ENCODE measurements around the gene ASAP2.

Gene ASAP2

DNA sequence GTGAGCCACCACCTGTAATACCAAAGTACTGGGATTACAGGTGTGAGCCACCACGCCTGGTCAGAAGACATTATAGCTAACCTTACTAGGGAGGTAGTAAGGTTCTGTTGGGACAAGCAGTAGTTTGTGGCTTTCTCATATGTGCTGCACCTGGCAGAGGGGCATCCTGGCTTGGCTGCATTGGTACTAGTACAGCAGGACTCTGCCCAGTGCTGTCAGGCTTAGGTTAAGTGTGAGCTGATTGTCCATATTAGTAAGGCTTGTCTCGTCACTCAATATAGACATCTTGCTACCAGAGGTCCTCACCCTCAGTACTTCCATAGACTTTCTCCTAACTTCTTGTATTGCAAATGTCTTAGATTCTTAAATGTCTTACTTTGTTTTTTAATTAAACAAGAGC, 96.1 kb downstream of the ASAP2 start:
- no peaks in the 10 kb centered on the region for H4K20me1 ChIP-seq (ENCODE audit: insufficient read depth, low read length)
- H3K36me3 ChIP-seq (replicated peaks; ENCODE audit: insufficient read depth, low read length) = no peaks in the 10 kb centered on the region
- H3K9ac ChIP-seq (ENCODE audit: low read length) = no peak overlapping the region
- H3K4me2 ChIP-seq (ENCODE audit: low read depth, low read length) = no peak overlapping the region
- no peak overlapping the region for H3K4me3 ChIP-seq (ENCODE audit: low read length)
- peaks cover 9% of the 10 kb centered on the region for H3K4me1 ChIP-seq (ENCODE audit: low read length)
- peaks cover 1% of the 10 kb centered on the region for H3K79me2 ChIP-seq (ENCODE audit: low read length)
- peaks cover 16% of the 10 kb centered on the region for H3F3A ChIP-seq (ENCODE audit: insufficient read depth, low read length)
- no peaks in the 10 kb centered on the region for H3K9me3 ChIP-seq (replicated peaks; ENCODE audit: insufficient read depth, low read length)
- TF ChIP-seq EZH2phosphoT487 (IDR thresholded peaks at IDR 0.05; ENCODE audit: low read length) = no peak
- H3K9me2 ChIP-seq (replicated peaks; ENCODE audit: insufficient read depth, low read length) = no peaks in the 10 kb centered on the region
- H3K27ac ChIP-seq (ENCODE audit: low read length) = no peak overlapping the region
- H3K27me3 ChIP-seq (replicated peaks; ENCODE audit: insufficient read depth, low read length) = no peaks in the 10 kb centered on the region
- DNase-seq = no peak
- H2AFZ ChIP-seq (ENCODE audit: low read length) = no peak overlapping the region

DNA sequence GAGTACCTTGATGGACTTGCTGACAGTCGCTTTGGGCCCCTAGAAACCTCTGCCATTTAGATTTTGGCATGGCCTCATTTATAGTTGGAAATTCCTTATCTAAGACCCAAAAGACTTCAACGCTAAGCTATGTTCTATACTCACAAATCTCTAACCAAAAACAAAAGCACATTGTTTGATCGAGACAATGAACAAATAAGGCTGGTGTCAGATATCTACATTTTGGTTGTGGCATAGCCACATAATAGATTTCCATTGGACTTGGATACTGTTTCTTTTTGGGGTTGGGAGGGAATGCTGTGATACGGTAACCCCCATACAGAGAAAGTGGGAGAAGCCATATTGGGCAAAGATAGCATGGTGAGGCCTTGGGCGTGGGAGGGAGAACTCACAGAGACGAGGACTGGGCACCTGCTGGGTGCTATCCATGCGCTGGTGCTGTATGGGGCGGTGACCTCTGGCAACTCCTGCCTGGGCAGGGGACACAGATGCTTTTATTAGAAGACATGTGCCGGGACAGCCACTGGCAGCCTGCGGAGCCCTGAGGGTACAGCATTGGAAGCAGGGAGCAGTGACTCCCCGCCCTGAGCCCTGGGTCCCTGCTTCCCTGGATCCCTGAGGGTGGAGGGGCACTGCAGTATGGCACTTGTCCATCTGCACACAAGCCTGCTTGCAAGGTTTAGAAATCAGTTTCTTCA, 97.1 kb downstream of the ASAP2 start:
- Histone ChIP-seq H3F3A (ENCODE audit: insufficient read depth, low read length) (peaks cover 23% of the 10 kb centered on the region), H3K4me2 (ENCODE audit: low read depth, low read length) (no peak overlapping the region), H3K9ac (ENCODE audit: low read length) (no peak overlapping the region), H3K4me3 (ENCODE audit: low read length) (no peak overlapping the region), H3K27ac (ENCODE audit: low read length) (no peak overlapping the region), H3K36me3 (replicated peaks; ENCODE audit: insufficient read depth, low read length) (no peaks in the 10 kb centered on the region), H3K9me3 (replicated peaks; ENCODE audit: insufficient read depth, low read length) (no peaks in the 10 kb centered on the region), H3K79me2 (ENCODE audit: low read length) (peaks cover 10% of the 10 kb centered on the region), H3K27me3 (replicated peaks; ENCODE audit: insufficient read depth, low read length) (no peaks in the 10 kb centered on the region), H3K9me2 (replicated peaks; ENCODE audit: insufficient read depth, low read length) (no peaks in the 10 kb centered on the region), H4K20me1 (ENCODE audit: insufficient read depth, low read length) (no peaks in the 10 kb centered on the region), H2AFZ (ENCODE audit: low read length) (no peak overlapping the region), H3K4me1 (ENCODE audit: low read length) (peaks cover 18% of the 10 kb centered on the region)
- TF ChIP-seq, protein P1, sequence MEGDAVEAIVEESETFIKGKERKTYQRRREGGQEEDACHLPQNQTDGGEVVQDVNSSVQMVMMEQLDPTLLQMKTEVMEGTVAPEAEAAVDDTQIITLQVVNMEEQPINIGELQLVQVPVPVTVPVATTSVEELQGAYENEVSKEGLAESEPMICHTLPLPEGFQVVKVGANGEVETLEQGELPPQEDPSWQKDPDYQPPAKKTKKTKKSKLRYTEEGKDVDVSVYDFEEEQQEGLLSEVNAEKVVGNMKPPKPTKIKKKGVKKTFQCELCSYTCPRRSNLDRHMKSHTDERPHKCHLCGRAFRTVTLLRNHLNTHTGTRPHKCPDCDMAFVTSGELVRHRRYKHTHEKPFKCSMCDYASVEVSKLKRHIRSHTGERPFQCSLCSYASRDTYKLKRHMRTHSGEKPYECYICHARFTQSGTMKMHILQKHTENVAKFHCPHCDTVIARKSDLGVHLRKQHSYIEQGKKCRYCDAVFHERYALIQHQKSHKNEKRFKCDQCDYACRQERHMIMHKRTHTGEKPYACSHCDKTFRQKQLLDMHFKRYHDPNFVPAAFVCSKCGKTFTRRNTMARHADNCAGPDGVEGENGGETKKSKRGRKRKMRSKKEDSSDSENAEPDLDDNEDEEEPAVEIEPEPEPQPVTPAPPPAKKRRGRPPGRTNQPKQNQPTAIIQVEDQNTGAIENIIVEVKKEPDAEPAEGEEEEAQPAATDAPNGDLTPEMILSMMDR (IDR thresholded peaks at IDR 0.05; ENCODE audit: low read length) = no peak
- TF ChIP-seq EZH2phosphoT487 (IDR thresholded peaks at IDR 0.05; ENCODE audit: low read length) (no peak), EZH2 (optimal IDR thresholded peaks at IDR 0.05; ENCODE audit: low read depth, low read length) (no peak)
- no peak for DNase-seq

DNA sequence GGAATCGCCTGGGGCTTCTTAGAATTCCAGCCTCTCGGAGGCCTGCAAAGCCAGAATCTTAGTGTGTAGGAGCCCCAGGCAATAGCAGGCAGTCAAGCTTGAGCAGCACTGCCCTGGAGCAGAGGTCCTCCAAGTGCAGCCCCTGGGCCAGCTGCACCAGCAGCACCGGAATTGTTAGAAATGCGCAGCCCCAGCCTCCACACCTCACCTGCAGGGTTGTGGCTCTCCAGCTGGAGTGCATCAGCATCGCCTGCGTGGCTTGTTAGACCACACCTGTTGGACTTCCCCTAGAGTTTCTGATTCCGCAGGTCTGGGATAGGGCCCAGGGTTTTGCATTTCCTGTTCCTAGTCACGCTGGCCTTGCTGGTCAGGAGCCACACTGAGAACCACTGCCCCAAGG, 100.3 kb downstream of the ASAP2 start:
- Histone ChIP-seq H3K9ac (ENCODE audit: low read length) (peak overlapping the region; percentile 66), H3K36me3 (replicated peaks; ENCODE audit: insufficient read depth, low read length) (no peaks in the 10 kb centered on the region), H2AFZ (ENCODE audit: low read length) (peak overlapping the region; percentile 48), H3K4me3 (ENCODE audit: low read length) (peak overlapping the region; percentile 52), H3K27me3 (replicated peaks; ENCODE audit: insufficient read depth, low read length) (no peaks in the 10 kb centered on the region), H3K27ac (ENCODE audit: low read length) (peak overlapping the region; percentile 90), H3K9me3 (replicated peaks; ENCODE audit: insufficient read depth, low read length) (no peaks in the 10 kb centered on the region), H3K9me2 (replicated peaks; ENCODE audit: insufficient read depth, low read length) (no peaks in the 10 kb centered on the region), H4K20me1 (ENCODE audit: insufficient read depth, low read length) (no peaks in the 10 kb centered on the region), H3K4me1 (ENCODE audit: low read length) (peaks cover 36% of the 10 kb centered on the region), H3F3A (ENCODE audit: insufficient read depth, low read length) (peaks cover 23% of the 10 kb centered on the region), H3K79me2 (ENCODE audit: low read length) (peaks cover 40% of the 10 kb centered on the region), H3K4me2 (ENCODE audit: low read depth, low read length) (peak overlapping the region; percentile 71)
- peak; percentile 88 for DNase-seq
- TF ChIP-seq EZH2 (optimal IDR thresholded peaks at IDR 0.05; ENCODE audit: low read depth, low read length) = no peak
- TF ChIP-seq EZH2phosphoT487 (IDR thresholded peaks at IDR 0.05; ENCODE audit: low read length) = no peak

DNA sequence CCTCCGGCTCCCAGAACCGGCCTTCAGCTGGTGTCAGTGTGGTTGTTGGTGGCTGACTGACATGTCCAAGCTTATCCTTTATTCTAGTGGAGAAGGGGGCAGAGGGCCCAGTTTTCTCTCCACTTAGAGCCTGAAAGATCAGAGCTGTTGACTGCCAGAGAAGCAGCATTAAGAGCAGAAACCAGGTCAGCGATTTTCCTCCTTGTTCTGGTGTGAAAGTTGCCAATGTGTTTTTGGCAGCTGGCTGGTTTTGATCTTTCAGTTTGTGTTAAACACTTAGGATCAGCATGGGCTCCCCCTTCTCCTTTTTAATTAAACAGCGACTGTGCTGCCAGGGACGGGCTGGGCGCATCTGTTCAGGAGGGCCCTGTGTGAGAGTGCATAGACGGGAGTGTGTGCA, 100.9 kb downstream of the ASAP2 start:
- peak; percentile 77 for DNase-seq
- Histone ChIP-seq H3K27me3 (replicated peaks; ENCODE audit: insufficient read depth, low read length) (no peaks in the 10 kb centered on the region), H3K9me2 (replicated peaks; ENCODE audit: insufficient read depth, low read length) (no peaks in the 10 kb centered on the region), H3K36me3 (replicated peaks; ENCODE audit: insufficient read depth, low read length) (no peaks in the 10 kb centered on the region), H3K4me1 (ENCODE audit: low read length) (peaks cover 36% of the 10 kb centered on the region), H3K9ac (ENCODE audit: low read length) (peak overlapping the region; percentile 66), H4K20me1 (ENCODE audit: insufficient read depth, low read length) (no peaks in the 10 kb centered on the region), H3K4me2 (ENCODE audit: low read depth, low read length) (peak overlapping the region; percentile 71), H3K79me2 (ENCODE audit: low read length) (peaks cover 44% of the 10 kb centered on the region), H2AFZ (ENCODE audit: low read length) (peak overlapping the region; percentile 48), H3K27ac (ENCODE audit: low read length) (peak overlapping the region; percentile 90), H3K9me3 (replicated peaks; ENCODE audit: insufficient read depth, low read length) (no peaks in the 10 kb centered on the region), H3K4me3 (ENCODE audit: low read length) (peak overlapping the region; percentile 52), H3F3A (ENCODE audit: insufficient read depth, low read length) (peaks cover 23% of the 10 kb centered on the region)
- TF ChIP-seq, protein P1 (IDR thresholded peaks at IDR 0.05; ENCODE audit: low read length) = no peak
- TF ChIP-seq EZH2phosphoT487 (IDR thresholded peaks at IDR 0.05; ENCODE audit: low read length) (no peak), EZH2 (optimal IDR thresholded peaks at IDR 0.05; ENCODE audit: low read depth, low read length) (no peak)
